HG03196 (cell line): ENCODE results near the gene ATP6AP2.

Experiments used
- ATAC-seq: cut with Tn5 transposase; IDR thresholded peaks from one replicate; pipeline ENCODE4 v1.9.1; 2021; ENCODE audit not compliant: unreplicated experiment

The ATP6AP2 gene

DNA sequence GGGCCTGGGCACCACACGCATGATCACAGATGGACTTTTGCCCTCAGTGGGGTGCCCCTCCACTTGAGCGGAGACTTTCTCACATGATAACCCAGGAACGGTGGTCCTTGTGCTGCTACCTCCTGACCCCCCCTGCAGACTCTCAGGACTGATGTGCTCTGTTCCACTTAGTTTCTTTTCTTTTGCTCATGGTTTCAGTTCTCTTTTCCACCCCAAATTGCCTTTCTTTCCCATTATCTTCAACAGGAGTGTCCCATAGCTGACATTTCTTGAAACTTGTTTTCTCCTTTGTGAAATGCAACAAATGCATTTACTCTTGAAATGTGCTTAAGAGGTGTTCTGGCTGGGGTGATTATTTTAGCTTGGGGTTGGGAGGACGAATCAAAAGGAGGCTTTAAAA, 51.4 kb downstream of the ATP6AP2 start:
- ATAC-seq: no peak

DNA sequence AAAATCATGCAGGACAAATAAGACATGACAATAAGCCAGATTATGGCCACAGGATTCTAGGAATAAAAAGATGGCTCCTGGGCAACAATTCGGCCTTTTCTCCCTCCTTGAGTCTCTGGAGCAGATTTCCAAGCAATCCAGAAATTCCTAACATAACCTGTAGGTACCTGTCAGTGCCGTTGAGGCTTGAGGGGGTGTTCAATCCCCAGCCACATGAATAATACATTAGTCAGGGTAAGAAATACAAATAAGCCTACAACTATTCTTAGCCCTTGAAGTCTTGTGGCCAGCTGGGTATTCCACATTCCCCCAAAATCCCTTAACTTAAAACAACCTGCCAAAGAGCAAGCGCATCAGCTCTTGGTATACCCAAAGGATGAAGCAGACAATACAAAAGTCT, 56.9 kb downstream of the ATP6AP2 start:
- no peak for ATAC-seq

DNA sequence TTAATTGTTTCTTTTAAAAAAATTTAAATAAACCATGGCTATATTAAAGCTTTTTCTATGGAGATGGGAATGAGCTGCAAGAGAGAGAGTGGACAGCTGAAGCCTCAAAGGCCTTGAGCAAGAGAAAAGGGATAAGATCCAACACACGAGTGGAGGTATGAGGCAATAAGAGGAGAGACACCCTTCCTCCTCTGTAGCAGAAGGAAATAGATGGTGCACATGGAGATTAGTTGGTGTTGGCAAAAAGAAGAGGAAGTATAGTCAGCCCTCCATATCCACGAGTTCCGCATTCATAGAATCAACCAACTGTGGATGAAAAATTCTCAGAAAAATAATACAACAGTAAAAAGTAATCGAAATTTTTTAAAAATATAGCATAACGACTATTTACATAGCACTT, 63.4 kb downstream of the ATP6AP2 start:
- ATAC-seq: no peak

DNA sequence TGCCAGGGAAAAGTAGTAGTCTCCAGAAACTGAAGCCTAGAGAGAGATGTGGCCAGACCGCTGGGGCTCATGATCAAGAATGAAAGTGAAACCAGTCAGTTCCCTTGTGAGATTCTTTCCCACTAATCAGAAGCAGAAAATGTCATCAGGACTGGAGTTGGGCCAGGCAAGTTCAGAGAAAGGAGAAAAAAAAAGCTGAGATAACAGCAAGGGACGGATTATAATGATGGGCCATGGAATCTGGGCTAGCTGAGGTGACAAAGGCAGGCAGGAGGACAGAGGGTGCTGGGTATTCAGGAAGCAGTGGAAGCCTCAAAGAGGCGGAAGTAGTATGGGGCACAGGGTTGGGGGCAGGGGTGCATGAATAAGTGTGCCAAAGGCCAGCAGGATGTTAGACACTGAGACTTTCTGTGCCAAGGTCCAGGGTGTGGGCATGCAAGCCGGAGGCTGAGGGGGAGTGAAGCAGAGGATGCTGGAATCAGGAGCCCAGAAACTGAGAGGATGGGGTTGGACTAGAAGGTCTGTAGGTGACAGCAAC, 64.1 kb downstream of the ATP6AP2 start:
- peak; percentile 46 for ATAC-seq

DNA sequence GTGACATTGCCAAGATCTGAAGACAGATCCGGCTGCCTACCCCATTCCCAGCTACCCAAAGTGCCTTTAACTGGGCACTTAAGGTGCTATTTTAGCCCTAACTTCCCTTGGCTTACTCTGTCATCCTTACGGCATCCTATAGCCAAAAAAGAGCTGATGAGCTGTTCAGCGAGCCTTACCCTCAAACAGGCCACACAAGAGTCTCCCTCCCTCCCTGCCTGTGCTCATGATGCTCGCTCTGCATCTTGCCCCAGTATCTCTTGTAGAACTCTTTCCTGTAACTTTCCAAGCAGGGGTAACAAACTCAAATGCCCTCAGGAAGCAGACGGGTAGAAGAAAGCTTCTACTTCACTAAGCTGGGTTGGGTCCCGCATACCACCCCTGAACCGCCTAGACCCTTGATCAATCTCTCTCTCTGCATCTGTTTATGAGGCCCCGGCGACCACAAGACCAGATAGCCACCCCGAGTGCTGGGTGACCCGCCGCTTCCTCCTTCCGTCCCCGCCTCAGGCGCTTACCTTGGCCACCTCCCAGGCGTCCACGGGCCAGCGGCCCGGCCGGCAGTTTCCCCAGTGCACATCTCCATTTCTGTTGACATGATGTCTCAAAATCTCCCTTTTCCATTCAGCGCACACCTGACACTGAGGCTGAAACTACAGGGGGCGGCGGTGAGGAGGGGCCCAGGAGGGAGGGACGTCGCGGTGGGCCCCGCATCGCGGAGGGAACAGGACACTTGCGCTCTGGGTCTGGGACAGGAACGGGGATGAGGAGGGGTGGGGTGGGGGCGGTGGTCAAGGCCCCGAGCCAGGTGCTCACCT, 65.9 kb downstream of the ATP6AP2 start:
- peak; percentile 26 for ATAC-seq

DNA sequence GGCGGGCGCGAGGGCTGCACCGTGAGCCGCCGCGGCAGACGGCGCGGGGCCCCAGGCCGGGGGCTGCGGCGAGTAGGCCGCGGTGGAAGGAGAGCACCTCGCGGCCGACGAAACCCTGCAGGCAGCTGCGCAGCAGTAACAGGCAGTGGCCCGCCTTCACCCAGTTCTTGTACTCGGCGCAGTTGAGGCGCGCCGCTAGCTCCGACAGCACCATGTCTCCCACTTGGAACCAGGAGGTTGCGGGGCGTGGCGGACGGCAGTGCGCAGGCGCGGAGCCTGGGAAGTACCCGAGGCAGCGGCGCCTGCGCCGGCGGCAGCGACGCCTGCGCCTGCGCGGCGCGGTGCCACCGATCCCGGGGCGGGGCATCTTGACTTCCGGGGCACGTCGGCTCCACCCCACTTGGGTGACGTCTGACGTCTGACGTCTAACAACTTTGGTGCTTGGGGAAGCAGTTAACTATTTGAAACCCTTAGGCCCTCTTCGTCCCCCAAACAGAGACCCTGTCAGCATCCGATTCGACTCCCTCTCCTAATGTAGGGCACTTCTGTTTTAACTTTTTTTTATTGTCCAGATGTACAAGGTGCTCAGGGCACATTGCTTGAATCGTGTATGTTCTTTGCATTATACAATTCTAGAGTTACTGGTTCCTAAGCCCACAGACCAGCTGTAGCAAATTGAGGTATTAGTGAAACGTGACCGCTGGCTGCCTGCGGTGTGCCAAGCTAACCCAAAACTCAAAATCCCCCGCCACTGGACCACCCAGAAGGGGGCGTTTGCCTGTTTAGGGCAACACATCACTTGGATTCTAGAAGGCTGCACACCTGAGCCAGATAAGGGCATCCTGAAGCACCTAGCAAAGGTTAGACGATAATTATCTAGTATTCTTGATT, 66.8 kb downstream of the ATP6AP2 start, which contains the start of gene CXorf38:
Gene CXorf38, minus strand, starts transcription at position 255 of the 891 bp plus-strand sequence. Its CDS starts 41 bp downstream, at position 214.
- peak; percentile 61 for ATAC-seq

DNA sequence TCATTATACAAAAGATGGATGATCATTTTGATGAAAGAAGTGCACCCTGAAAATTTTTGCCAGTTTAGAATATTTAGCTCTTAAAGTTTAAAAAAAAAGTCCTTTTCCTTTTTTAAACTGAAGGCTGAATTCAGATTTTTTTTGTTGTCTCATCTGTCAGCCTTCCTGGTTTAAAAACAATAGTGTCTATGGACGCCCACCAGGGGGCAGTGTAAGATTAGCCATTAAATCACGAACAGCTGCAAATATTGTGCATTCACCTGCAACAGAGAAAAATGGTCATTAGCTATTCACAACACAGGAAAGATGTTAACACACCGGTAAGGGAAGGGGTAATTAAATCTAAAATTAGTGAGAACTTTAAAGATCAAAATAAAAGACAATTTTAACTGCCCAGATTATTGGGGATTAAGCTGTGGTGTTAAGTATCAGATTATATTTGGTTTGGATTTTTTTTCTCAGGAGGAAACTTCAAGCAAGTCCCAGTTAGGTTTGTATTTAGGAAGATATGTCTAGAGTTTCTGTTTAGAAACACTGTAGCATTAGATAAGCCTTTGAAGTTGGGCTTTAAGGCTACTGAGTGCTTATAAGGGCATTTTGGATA, 71.0 kb downstream of the ATP6AP2 start:
- ATAC-seq: no peak

DNA sequence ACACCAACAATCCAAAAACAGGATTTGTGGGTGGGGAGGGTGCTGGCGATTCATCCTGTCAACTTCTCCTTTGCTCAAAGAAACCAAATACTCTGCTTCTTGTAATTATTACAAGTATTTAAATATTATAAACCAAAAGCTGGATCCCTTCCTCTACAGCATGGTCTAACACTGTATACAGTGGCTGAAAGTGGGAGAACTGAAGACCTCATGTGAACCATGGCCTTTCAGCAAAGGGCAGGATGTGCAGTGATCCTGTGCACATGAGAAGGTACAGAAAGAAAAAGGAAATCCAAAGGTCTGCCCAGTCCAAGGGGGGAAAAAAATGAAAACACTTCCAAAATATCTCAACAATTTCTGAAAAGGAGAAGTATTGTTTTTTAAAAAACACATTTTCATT, 71.9 kb downstream of the ATP6AP2 start:
- no peak for ATAC-seq

DNA sequence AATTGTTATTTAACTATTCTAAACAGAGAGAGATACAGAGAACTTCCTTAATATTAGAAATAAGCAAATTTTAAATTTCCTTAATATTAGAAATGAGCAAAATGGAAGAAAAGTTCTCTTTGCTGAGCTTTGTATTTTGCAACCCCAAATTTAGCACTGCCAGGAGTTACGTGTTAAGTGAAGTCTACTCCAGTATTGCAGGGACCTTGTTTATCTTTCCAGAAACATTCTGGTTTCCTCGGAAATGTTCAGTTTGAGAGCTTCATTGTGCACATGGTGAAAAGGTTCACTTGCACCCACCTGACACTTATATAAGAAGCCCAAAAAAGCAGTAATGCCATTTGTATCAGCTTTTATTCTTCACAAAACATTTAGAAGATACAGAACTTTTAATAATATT, 72.8 kb downstream of the ATP6AP2 start:
- no peak for ATAC-seq
